Measurements from ENCODE around the gene RNASET2.

The RNASET2 gene

GRCh38 chr6:166955865-166956443, 396 bp downstream of the RNASET2 start:
- Histone ChIP-seq H3K27me3 (ENCODE audit: insufficient read depth, poor library complexity, severe bottlenecking) (no peaks in the 10 kb centered on the region), H3K4me3 (ENCODE audit: severe bottlenecking) (peak overlapping the region; percentile 61), H3K36me3 (ENCODE audit: low read depth) (no peaks in the 10 kb centered on the region), H3K4me1 (ENCODE audit: insufficient read depth, poor library complexity, severe bottlenecking) (no peaks in the 10 kb centered on the region), H3K27ac (ENCODE audit: poor library complexity, severe bottlenecking) (no peak overlapping the region), H3K9me3 (ENCODE audit: severe bottlenecking) (no peaks in the 10 kb centered on the region)
- ATAC-seq (ENCODE audit: low read depth): peak; percentile 60
- no peak for DNase-seq (ENCODE audit: low spot score)
- TF ChIP-seq, protein P1, sequence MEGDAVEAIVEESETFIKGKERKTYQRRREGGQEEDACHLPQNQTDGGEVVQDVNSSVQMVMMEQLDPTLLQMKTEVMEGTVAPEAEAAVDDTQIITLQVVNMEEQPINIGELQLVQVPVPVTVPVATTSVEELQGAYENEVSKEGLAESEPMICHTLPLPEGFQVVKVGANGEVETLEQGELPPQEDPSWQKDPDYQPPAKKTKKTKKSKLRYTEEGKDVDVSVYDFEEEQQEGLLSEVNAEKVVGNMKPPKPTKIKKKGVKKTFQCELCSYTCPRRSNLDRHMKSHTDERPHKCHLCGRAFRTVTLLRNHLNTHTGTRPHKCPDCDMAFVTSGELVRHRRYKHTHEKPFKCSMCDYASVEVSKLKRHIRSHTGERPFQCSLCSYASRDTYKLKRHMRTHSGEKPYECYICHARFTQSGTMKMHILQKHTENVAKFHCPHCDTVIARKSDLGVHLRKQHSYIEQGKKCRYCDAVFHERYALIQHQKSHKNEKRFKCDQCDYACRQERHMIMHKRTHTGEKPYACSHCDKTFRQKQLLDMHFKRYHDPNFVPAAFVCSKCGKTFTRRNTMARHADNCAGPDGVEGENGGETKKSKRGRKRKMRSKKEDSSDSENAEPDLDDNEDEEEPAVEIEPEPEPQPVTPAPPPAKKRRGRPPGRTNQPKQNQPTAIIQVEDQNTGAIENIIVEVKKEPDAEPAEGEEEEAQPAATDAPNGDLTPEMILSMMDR (IDR thresholded peaks at IDR 0.05; ENCODE audit: poor library complexity, severe bottlenecking): no peak

DNA sequence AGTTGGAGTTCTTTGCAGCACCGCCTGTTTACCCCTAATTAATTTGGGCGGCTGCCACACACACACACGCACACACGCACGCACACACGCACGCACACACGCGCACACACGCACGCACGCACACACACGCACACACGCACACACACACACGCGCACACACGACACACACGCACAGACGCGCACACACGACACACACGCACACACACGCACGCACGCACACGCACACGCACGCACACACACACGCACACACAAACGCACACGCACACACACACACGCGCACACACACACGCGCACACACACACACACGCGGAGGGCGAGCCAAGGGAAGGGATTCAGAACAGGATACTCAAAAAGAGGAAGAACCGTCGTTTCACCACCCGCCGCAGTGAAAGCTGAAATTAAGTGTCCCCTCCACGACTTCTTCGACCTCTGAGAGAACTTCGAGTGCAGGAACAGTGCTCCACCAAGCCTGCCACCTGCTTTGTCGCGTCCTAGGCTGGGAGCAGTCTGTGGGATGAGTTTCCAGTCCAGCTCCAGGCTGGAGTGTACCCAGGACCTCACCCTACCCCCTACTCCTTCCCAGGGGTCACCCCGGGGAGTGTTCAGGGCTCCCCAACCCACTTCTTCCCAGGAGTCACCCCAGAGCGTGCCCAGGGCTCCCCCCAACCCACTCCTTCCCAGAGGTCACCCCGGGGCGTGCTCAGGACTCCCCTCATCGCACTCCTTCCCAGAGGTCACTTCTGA, 1.1 kb downstream of the RNASET2 start:
- no peak for DNase-seq (ENCODE audit: low spot score)

DNA sequence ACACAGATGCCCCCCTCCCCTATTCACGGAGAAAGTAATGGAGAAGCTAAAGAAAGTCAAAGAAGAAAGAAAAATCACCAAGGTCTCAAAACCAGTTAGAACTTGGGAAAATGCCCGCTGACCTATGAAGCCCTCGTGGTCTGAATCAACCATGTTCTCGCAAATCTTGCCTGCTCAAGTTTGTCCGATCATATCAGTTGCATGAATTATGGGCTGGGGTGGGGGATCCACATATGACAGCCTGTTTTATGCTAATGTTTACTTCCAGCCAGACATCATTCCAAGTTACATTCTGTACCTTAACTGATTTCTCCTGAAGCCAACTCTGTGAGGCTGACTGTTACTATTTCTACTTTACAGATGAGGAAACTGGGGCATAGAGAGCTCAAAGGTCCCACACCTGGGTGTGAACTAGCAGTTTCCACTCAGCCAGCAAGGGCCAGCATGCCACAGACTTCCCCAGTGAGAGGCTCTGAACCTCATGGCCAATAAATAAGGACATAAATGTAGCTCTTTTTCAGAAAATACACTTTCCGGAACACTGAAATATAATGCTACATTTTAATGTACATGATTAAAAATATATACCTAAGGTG, 2.1 kb downstream of the RNASET2 start:
- ATAC-seq (ENCODE audit: low read depth): no peak
- Histone ChIP-seq H3K27me3 (ENCODE audit: insufficient read depth, poor library complexity, severe bottlenecking) (no peaks in the 10 kb centered on the region), H3K27ac (ENCODE audit: poor library complexity, severe bottlenecking) (no peak overlapping the region), H3K9me3 (ENCODE audit: severe bottlenecking) (no peaks in the 10 kb centered on the region), H3K4me1 (ENCODE audit: insufficient read depth, poor library complexity, severe bottlenecking) (no peaks in the 10 kb centered on the region), H3K4me3 (ENCODE audit: severe bottlenecking) (no peak overlapping the region), H3K36me3 (ENCODE audit: low read depth) (no peaks in the 10 kb centered on the region)
- DNase-seq (ENCODE audit: low spot score): no peak
- TF ChIP-seq, protein P1 (IDR thresholded peaks at IDR 0.05; ENCODE audit: poor library complexity, severe bottlenecking): no peak

More for the DNA sequence above, 1.1 kb downstream of the RNASET2 start:
- Histone ChIP-seq H3K36me3 (ENCODE audit: low read depth) (no peaks in the 10 kb centered on the region), H3K27ac (ENCODE audit: poor library complexity, severe bottlenecking) (no peak overlapping the region), H3K9me3 (ENCODE audit: severe bottlenecking) (no peaks in the 10 kb centered on the region), H3K27me3 (ENCODE audit: insufficient read depth, poor library complexity, severe bottlenecking) (no peaks in the 10 kb centered on the region), H3K4me1 (ENCODE audit: insufficient read depth, poor library complexity, severe bottlenecking) (no peaks in the 10 kb centered on the region), H3K4me3 (ENCODE audit: severe bottlenecking) (peak overlapping the region; percentile 61)
- TF ChIP-seq, protein P1 (IDR thresholded peaks at IDR 0.05; ENCODE audit: poor library complexity, severe bottlenecking): no peak
- no peak for ATAC-seq (ENCODE audit: low read depth)

GRCh38 chr6:166952567-166953486, 3.5 kb downstream of the RNASET2 start:
- TF ChIP-seq, protein P1 (IDR thresholded peaks at IDR 0.05; ENCODE audit: poor library complexity, severe bottlenecking): no peak
- no peak for DNase-seq (ENCODE audit: low spot score)
- H3K36me3 ChIP-seq (ENCODE audit: low read depth): no peaks in the 10 kb centered on the region
- no peaks in the 10 kb centered on the region for H3K27me3 ChIP-seq (ENCODE audit: insufficient read depth, poor library complexity, severe bottlenecking)
- no peaks in the 10 kb centered on the region for H3K9me3 ChIP-seq (ENCODE audit: severe bottlenecking)
- no peak overlapping the region for H3K4me3 ChIP-seq (ENCODE audit: severe bottlenecking)
- no peaks in the 10 kb centered on the region for H3K4me1 ChIP-seq (ENCODE audit: insufficient read depth, poor library complexity, severe bottlenecking)
- no peak for ATAC-seq (ENCODE audit: low read depth)
- H3K27ac ChIP-seq (ENCODE audit: poor library complexity, severe bottlenecking): no peak overlapping the region

Measured in RWPE2 (cell line).